CD4-positive, alpha-beta T cell treated with Interleukin-12 subunit alpha and Interleukin-12 subunit beta, for 1 hour (primary cell): Measurements from ENCODE around the gene KLHL30.

Experiments used
- DNase-seq: peaks from one replicate; pipeline ENCODE4 v3.0.0-alpha.2; 2020

The KLHL30 gene

DNA sequence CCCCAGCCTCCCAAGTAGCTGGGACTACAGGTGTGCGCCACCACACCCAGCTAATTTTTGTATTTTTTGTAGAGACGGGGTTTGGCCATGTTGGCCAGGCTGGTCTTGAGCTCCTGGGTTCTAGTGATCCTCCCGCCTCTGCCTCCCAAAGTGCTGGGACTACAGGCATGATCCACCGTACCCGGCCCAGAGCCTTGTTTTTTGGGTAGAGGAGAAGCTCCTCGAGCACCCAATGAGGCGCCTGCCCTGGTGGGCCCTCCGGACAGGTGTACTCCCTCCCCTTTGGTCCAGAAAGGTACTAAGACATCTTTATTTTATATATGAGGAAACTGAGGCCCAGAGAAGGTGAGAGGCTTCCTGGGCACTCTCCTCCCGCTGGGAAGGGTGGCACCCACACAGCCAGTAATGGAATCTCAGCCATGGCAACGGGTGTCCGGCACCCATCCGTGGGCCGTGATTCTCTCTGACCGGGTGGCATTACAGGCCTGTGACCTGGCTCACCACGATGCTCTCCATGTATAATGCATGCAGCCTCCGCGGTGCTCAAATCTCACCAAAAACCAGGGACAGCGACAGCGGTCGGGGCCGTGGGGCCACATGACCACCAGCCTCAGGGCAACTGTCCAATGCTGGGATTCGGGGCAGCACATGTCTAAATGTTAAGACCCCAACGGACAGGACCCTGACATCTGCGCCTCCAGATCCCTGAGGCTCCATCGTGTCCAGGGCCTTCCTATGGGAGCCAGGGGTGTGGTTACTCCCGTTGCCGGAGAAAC lies 16.8 kb upstream of the KLHL30 start:
- DNase-seq = no peak

DNA sequence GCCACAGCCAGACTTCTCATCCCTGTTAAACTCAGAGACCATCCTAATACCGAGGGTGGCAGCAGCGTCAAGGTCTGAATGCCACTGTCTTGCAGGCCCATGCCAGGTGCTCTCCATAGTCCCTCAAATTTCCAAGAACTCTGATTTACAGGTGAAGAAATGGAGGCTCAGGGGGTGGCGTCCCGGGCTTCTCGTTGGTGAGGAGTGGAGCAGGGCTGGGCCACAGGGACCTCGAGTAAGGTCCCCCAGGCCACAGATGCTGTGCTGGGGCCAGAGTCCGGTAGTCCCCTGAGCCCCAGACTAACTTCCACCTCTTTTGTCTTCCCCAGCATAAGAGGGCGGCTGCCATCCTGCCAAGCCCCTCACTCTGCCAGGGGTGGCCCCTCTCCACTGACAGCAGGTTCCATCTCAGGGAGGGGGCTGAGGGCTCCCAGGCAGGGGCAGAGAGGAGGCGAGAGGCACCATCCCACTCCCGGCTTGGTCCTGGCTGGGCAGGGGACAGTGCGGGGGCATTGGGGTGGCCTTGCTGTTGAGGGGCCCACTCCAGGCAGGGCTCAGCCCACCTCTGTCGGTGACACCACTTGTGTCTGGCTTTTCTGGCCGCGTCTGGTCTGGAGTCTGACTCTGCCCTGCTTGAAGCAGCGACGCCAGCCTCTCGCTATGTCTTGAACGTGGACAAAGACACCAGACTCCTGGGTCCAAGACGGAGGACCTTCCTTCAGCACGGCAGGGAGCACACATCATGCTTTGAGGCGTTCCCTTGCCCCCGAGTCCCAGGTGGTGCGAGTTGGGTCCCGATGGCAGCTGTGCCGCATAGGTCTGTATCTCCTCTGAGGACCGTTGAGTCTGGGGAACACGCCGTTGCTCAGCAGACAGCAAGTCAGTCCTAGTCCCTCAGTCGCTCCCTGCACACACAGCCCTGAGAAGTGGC lies 15.9 kb upstream of the KLHL30 start:
- DNase-seq = no peak

DNA sequence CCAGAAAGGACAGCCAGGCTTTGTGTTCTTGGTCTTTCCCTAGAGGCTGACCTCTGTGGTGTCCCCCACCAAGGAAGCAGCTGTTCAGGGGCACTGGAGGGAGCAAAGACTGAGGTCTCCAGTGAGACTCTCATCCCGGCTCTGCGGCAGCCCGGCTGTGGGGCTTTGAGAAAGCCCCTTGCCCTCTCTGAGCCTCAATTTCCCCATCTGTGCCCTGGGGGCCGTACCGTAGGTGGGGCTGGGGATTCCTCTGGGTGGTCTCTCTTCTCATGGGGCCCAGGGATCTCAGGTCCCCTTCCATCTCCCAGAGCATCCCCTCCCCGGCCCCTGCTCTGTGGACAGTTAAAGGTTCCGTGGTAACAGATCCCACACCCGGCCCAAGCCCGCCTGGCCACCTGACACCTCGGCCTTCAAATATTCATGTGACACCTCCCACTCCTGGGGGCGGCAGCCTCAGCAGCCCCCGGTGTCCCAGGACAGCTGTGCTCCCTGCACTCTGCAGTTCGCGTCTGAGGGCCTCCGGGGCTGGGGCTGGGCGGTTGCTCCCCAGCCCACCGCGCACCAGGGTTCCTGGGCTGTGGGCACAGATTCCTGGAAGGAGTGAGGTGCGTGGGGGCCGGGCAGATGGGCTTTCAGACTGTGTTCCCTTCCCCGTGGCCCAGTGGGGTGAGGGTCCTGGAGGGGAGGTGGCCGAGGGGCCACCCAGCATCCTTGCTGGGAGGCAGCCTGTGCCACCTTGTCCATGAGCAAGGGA lies 15.1 kb upstream of the KLHL30 start:
- no peak for DNase-seq

DNA sequence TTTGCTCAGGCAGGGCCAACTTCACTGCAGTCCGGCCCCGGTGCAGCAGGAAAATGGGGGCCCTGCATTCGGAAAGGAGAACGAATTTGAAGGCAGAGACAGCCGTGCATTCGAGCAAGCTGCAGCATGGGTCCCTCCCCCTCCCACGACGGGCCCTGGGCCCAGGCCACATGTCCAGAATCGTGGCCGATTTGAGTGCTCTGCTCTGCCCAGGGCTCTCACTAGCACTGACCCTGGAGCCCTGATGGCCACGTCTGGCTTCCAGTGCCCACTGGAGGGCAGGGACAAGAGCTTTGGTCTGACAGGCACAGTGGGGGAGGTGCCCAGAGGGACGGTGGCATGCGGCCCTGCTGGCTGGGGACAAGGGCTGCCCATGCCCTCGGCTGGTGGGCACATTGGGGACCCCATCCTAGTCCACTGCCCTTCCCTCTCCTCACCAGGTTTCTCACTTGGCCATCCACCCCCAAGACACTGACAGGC lies 14.4 kb upstream of the KLHL30 start:
- no peak for DNase-seq

DNA sequence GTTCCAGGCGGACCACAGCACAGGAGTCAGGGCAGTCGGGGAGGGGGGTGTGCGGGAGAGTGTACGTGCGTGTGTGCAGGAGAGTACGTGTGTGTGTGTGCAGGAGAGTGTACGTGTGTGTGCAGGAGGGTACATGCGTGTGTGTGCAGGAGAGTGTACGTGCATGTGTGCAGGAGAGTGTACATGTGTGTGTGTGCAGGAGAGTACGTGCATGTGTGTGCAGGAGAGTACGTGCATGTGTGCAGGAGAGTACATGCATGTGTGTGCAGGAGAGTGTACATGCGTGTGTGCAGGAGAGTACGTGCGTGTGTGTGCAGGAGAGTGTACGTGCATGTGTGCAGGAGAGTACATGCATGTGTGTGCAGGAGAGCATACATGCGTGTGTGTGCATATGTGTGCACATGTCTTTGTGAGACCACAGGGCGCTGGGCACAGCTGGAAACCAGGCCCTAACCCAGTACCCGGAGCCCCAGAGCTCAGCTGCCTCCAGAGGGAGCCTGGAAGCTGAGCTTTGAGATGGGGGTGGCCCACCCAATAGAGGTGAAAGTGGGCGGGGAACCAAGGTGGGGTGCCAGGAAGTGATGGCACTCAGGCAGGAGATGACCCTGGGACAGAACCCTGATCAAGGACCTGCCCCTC lies 13.9 kb upstream of the KLHL30 start:
- no peak for DNase-seq

DNA sequence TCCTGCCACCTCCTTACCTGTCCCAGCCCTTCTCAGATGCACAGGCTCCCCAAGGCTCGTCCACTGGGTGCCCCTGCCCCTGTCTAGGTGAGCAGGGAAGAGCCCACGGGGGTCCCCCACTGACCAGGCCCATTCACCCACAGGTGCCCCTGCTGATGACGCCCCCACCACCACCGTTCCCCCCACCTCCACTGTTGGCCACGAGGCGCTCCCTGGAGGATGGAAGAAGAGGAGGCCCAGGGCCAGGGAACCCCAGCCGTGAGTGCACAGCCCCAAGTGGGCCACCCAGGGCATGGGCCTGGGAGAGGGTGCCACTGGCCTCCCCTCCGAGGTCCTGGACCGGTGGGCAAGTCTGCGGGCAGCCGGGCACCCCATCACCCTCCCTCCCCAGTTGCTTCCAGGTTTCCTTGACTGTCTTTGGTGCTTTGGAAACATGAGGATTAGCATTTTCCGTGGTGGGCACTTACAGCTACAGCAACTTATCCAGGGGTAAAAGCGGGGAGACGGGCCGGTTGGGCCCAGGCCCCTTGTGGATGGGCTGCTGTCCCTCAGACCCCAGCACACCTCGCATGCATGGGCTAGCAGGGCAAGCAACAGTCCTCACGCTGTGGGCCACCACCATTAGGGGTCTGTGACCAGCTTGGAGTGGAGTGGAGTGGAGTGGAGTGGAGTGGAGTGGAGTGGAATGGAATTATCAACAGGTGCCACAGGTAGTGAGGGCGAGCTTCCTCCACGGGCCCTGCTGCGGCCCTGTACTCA lies 13.2 kb upstream of the KLHL30 start:
- DNase-seq = no peak

DNA sequence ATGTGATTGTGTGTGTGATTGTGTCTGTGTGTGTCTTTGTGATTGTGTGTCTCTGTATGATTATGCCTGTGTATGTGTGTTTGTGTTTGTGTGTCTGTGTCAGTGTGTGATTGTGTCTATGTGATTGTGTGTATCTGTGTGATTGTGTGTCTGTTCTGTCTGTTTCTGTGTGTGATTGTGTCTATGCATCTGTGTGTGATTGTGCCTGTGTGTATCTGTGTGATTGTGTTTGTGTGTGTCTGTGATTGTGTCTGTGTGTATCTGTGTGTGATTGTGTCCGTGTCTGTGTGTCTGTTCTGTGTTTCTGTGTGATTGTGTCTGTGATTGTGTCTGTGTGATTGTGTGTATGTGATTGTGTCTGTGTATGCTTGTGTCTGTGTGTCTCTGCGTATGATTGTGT lies 12.1 kb upstream of the KLHL30 start:
- no peak for DNase-seq

DNA sequence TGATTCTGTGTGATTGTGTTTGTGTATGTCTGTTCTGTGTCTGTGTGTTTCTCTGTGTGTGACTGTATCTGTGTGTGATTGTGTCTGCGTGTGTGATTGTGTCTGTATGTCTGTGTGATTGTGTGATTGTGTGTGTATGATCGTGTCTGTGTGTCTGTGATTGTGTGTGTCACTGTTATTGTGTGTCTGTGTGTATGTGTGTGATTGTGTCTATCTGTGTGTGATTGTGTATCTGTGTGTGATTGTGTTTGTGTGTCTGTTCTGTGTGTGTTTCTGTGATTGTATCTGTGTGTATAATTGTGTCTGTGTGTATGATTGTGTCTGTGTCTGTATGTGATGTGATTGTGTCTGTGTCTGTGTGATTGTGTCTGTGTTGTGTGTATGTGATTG lies 11.7 kb upstream of the KLHL30 start:
- no peak for DNase-seq

DNA sequence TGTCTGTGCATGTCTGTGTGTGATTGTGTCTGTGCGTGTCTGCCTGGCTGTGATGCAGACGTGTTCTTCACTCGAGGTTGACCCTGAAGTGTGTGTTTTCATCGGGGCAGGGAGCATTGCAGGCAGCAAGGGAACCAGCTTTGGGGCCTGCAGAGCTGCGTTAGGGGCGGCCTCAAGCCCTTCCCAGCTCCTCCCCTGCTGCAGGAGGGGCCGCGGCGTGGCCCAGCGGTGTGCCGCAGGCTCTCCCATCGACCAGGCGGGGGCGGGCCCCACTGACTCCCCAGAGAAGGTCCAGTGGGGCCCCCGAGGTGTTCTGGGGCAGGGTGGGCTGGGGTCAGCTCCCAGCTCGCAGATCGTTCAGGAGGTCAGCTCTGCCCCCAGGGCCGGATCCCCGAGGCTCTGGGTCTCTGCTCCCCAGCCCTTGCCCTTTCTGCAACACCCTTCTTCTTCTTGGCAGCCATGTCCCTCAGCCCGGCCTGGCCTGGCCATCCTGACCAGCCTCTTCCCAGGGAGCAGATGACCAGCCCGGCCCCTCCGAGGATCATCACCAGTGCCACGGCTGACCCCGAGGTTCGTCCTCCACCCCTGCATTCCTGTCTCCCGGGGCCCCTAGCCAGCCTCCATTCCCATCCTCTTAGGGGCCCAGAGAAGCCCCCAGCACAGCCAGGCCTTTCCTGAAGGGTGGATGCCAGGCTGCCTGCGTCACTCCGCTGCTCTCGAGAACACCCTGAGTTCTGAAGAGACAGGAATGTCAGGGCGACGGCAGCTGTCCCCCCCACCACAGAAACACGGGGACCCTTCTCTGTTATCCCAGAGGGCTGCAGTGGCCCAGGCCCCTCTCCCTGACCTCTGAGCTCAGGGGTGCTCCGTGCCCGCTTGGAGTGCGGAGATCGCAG lies 11.1 kb upstream of the KLHL30 start:
- DNase-seq = no peak

DNA sequence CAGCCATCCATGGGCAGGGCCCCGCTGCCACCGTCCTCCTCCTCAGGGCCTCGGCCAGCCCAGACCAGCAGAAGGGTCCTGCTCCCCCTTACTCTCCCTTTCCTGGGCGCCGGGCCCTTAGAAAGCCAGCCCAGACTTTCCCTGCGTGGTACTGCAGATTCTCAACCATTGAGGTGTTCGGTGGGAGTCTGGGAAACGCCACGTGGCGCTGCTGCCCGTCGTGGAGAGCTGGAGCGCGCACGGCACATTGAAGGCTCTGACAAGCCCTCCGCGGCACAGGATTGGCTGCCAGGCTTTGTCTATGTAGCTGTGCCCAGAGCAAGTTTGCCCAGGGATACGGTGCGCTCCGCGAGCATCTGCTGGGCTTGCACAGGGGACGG lies 10.4 kb upstream of the KLHL30 start:
- no peak for DNase-seq

DNA sequence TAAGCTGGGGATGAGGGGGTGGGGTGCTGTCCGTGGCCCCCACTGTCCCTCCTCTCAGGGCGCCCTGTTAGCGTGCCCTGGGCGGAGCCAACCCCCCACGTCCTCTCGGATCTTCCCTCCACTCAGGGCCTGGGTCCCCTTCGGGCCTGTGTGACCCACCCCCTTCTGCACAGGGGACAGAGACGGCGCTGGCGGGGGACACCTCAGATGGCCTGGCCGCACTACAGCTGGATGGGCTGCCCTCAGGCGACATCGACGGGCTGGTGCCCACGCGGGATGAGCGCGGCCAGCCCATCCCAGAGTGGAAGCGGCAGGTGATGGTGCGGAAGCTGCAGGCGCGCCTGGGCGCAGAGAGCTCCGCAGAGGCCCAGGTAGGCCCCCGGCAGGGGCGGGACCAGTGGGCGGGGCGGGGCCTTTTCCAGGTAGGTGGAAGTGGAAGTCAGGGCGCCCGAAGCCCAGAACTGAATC lies 9.9 kb upstream of the KLHL30 start:
- DNase-seq = no peak

DNA sequence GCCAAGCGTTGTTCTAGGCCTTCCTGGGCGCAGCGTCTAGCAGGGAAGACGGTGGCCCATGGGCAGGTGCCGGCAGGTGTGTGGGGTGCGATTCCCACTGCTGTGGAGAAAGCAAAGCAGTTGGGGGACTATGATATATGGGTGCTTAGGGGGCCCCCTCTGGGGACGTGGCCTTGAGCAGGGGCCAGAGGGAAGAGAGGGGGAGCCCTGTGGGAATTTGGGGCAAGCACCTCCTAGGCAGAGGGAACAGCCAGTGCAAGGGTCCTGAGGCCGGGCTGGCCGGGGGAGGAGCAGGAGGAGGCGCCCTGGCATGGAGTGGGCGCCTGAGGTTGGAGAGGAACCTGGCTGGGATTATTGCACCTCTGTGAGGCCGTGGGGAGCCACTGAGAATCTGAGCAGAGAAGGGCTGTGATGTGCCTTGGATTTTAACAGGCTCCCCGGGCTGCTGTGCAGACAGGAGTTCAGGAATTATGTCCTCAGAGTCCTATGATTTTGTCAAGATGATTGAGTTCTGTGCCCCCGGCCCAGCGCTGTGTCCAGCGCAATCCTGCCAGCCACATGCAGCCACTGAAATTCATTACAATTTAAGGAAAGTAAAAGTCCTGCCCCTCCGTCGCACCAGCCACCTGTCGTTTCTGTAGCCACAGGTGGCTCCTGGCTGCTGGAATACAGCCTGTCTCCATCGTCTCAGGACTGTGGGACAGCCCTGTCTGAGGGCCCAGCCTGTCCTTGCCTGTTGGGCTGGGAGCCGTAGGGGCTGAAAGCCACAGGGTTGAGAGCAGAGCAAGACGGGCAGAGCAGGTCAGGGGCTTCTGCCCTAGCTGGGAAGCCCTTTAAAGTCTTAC lies 9.1 kb upstream of the KLHL30 start:
- DNase-seq = no peak

DNA sequence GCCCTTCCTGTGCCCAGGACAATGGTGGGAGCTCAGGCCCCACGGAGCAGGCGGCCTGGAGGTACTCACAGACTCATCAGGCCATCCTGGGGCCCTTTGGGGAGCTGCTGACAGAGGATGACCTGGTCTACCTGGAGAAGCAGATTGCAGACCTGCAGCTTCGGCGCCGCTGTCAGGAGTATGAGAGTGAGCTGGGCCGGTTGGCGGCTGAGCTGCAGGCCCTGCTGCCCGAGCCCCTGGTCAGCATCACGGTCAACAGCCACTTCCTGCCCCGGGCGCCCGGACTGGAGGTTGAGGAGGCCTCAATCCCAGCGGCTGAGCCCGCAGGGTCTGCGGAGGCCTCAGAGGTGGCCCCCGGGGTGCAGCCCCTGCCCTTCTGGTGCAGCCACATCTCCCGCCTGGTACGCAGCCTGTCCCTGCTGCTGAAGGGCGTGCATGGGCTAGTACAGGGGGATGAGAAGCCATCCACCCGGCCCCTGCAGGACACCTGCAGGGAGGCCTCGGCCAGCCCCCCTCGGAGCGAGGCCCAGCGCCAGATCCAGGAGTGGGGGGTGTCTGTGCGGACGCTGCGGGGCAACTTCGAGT lies 8.3 kb upstream of the KLHL30 start:
- no peak for DNase-seq

DNA sequence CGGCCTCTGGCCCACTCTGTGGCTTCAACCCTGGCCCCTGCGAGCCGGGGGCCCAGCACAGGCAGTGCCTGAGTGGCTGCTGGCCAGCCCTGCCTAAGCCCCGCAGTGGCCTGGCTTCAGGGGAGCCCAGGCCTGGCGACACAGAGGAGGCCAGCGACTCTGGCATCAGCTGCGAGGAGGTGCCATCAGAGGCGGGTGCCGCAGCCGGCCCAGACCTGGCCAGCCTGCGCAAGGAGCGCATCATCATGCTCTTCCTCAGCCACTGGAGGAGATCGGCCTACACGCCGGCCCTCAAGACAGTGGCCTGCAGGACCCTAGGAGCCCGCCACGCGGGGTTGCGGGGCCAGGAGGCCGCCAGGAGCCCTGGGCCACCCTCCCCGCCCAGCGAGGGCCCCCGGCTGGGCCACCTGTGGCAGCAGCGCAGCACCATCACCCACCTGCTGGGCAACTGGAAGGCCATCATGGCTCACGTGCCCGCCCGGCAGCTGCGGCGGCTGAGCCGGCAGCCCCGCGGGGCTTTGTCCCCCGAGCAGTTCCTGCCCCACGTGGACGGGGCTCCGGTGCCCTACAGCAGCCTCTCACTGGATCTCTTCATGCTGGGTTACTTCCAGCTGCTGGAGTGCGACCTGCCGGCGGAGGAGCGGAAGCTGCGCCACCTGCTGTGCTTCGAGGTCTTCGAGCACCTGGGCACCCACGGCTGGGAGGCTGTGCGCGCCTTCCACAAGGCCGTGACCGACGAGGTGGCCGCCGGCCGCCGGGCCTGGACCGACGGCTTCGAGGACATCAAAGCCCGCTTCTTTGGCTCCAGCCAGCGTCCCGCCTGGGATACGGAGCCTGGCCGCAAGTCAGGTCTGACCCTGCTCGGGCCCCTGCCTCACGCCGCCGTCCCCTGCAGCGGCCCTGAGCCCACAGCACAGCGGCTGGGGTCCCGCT lies 7.5 kb upstream of the KLHL30 start:
- DNase-seq = no peak

DNA sequence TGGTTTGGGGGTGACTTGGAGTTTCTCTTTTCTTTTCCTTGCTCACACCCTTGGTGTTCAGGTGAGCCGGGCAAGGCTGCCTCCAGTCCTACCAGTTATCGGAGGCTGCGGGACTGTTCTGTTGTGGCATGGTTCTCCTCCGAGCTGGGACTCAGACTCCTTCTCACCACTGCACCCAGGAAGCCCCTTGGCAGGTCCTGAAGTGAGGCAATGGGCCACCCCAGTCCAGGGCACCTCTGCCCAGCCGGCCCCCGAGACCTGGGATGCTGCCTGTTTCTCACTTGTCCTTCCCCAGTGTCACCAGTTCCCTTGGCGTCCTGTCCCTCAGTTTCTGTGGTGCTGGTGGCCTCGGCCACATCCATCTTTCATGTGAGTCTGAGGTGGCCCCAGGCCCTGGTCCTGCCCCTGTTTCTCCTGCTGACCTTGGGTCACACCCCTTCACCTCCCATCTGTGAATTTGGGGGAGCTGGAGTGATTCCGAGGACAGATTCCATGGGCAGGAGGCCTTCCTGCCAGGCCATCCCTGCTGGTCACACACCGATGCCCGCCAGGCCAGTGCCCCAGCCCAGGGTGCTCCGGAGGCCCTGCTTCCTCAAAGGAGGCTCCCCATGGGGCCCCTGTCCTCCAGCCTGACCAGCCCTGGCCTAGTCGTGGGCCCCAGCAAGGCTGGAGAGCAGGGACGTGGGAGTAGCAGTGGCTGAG lies 6.6 kb upstream of the KLHL30 start:
- no peak for DNase-seq

DNA sequence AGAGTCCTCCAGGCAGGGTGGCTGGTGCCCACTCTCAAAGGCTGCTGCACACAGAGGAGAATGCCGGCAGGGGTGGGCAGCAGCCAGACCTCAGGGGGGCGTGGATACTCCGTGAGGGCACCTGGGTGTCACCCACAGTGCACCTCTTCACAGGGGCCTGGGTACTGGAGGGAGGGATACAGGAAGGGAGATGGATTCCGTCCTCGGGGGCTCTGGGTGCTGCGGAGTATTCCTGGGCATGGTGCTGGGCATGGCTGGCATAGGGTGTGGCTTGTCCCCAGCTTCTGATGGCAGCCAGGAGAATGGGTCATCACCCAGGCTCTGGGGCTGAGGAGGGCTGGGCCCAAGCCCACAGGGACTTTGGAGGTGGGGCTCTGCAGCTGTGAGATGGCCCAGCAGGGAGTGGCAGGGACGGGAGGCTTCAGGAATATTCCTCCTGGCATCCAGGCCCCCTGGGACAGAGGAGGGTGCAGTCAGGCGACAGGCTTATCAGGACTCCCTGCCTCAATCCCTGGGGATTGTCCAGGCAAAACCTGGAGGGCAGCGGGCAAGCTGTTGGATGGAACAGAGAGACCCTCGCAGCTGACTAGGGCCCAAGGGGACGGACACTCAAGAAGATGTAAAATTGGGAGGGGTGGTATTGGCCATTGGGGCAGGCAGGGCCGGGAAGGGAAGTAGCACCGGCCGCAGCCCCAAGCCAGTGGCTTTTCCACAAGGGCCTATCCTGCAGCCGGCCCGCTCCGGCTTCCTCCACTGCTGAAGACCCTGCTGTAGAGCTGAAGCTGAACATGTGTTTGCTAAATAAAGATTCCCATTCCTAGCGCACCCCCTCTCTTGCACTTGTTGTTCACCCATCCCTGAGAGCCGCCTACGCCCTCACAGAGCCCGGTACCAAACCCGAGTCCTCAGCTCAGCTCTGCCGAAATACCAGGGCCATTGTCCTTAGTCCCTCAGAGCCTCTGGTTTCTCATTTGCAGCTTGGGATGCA lies 5.7 kb upstream of the KLHL30 start:
- no peak for DNase-seq
